ENCODE results near the gene MRPL27. TPM values are rescaled to one million over a fixed set of nuclear protein-coding genes. Genes with fewer than 3 reads are reported as not detected.

The MRPL27 gene
- total RNA-seq, 4 donors from 2014 or later = 14.0 to 72.8 (median 64.4) TPM

- Histone ChIP-seq H3K27ac (no peak overlapping the region), H3K9me3 (no peaks in the 10 kb centered on the region), H3K27me3 (no peaks in the 10 kb centered on the region), H3K4me1 (no peaks in the 10 kb centered on the region), H3K4me3 (no peak overlapping the region), H3K36me3 (no peaks in the 10 kb centered on the region)
- TF ChIP-seq CTCF (IDR thresholded peaks at IDR 0.05) (no peak), POLR2A (IDR thresholded peaks at IDR 0.05) (no peak)
- no peak for DNase-seq
These were observed 46.1 kb downstream of the MRPL27 start for GRCh38 chr17:50326831-50327364.

GRCh38 chr17:50325906-50326305 is 47.1 kb downstream of the MRPL27 start:
- no peak for DNase-seq
- Histone ChIP-seq H3K36me3 (no peaks in the 10 kb centered on the region), H3K9me3 (no peaks in the 10 kb centered on the region), H3K4me3 (no peak overlapping the region), H3K27me3 (no peaks in the 10 kb centered on the region), H3K4me1 (no peaks in the 10 kb centered on the region), H3K27ac (no peak overlapping the region)
- TF ChIP-seq CTCF (IDR thresholded peaks at IDR 0.05) (no peak), POLR2A (IDR thresholded peaks at IDR 0.05) (no peak)

- H3K4me1 ChIP-seq = no peaks in the 10 kb centered on the region
- no peaks in the 10 kb centered on the region for H3K9me3 ChIP-seq
- no peaks in the 10 kb centered on the region for H3K27me3 ChIP-seq
- DNase-seq = no peak
- H3K4me3 ChIP-seq = no peak overlapping the region
- H3K36me3 ChIP-seq = no peaks in the 10 kb centered on the region
- H3K27ac ChIP-seq = no peak overlapping the region
- no peak for TF ChIP-seq CTCF (IDR thresholded peaks at IDR 0.05)
- no peak for TF ChIP-seq POLR2A (IDR thresholded peaks at IDR 0.05)
These were observed 49.9 kb downstream of the MRPL27 start for GRCh38 chr17:50323060-50323459.

- no peaks in the 10 kb centered on the region for H3K4me1 ChIP-seq
- H3K4me3 ChIP-seq = no peak overlapping the region
- H3K27ac ChIP-seq = no peak overlapping the region
- H3K27me3 ChIP-seq = no peaks in the 10 kb centered on the region
- no peaks in the 10 kb centered on the region for H3K9me3 ChIP-seq
- TF ChIP-seq POLR2A (IDR thresholded peaks at IDR 0.05) = no peak
- TF ChIP-seq CTCF (IDR thresholded peaks at IDR 0.05) = no peak
- H3K36me3 ChIP-seq = no peaks in the 10 kb centered on the region
- DNase-seq = no peak
These were observed 50.7 kb downstream of the MRPL27 start for GRCh38 chr17:50322271-50322670.

- Histone ChIP-seq H3K4me3 (no peak overlapping the region), H3K9me3 (no peaks in the 10 kb centered on the region), H3K27me3 (no peaks in the 10 kb centered on the region), H3K4me1 (no peaks in the 10 kb centered on the region), H3K36me3 (no peaks in the 10 kb centered on the region), H3K27ac (no peak overlapping the region)
- TF ChIP-seq POLR2A (IDR thresholded peaks at IDR 0.05) = no peak
- TF ChIP-seq CTCF (IDR thresholded peaks at IDR 0.05) = no peak
- no peak for DNase-seq
These were observed 53.5 kb downstream of the MRPL27 start for GRCh38 chr17:50319306-50320004.

Data from Peyer's patch (tissue), 4 donors.